Spleen (tissue), 7 donors: ENCODE results near the gene ABTB2.

Experiments
- POLR2AphosphoS5 ChIP-seq, 3 donors: sonication (generic); formaldehyde crosslinking; IDR thresholded peaks; one replicate each; pipeline ENCODE4 v1.5.1; 2017; ENCODE audit warnings: antibody characterized with exemption in 3 of 3
- TF ChIP-seq, protein P1 (sequence below), 11 experiments: fragments of 200-600 bp in 7 of 11; fragments of 450-650 bp in 4 of 11; sonication (generic) in 4 of 11; IDR thresholded peaks in 8 of 11; conservative IDR thresholded peaks in 3 of 11; 1 replicate in 7 of 11; 2 replicates in 4 of 11; pipeline versions ENCODE4 v1.4.0 to v1.8.0; 2016 to 2021; ENCODE audit warnings: antibody characterized with exemption in 11 of 11, inconsistent platforms in 4 of 11, mild to moderate bottlenecking in 1 of 11
- donor health status: DM: no; HTN: no; CAD: no; lungs with moderate emphysema.
- donor health status: DM: no; HTN: no; CAD: no.
- donor health status: DM: no; HTN: no; CAD: no.

DNA sequence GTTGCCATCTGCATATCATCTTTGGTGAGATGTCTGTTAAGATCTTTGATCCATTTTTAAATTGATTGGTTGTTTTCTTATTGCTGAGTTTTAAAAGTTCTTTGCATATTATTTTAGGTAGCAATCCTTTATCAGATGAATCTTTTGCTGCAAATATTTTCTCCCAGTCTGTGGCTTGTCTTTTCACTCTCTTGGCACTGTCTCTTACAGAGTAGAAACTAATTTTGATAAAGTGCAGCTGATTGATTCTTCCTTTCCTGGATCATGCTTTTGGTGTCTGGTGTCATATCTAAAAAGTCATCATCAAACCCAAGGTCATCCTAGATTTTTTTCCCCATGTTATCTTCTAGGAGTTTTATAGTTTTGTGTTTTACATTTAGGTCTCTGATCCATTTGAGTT lies 139.7 kb downstream of the ABTB2 start:
- TF ChIP-seq, protein P1, sequence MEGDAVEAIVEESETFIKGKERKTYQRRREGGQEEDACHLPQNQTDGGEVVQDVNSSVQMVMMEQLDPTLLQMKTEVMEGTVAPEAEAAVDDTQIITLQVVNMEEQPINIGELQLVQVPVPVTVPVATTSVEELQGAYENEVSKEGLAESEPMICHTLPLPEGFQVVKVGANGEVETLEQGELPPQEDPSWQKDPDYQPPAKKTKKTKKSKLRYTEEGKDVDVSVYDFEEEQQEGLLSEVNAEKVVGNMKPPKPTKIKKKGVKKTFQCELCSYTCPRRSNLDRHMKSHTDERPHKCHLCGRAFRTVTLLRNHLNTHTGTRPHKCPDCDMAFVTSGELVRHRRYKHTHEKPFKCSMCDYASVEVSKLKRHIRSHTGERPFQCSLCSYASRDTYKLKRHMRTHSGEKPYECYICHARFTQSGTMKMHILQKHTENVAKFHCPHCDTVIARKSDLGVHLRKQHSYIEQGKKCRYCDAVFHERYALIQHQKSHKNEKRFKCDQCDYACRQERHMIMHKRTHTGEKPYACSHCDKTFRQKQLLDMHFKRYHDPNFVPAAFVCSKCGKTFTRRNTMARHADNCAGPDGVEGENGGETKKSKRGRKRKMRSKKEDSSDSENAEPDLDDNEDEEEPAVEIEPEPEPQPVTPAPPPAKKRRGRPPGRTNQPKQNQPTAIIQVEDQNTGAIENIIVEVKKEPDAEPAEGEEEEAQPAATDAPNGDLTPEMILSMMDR (IDR thresholded peaks at IDR 0.05 in 8 of 11, conservative IDR thresholded peaks at IDR 0.05 in 3 of 11): no peak
- TF ChIP-seq POLR2AphosphoS5 (IDR thresholded peaks at IDR 0.05): no peak
